NOMO-1 (cell line): ENCODE data around the gene GSTP1.
"Not testable (repeated sequence)": the region's sequence is repeated elsewhere in the genome, so short reads cannot be mapped to it uniquely, and the experiment has no call there.

Experiments
- DNase-seq, 2 experiments: peaks; one replicate each; lab custom pipeline; 2025; ENCODE audit not compliant: unreplicated experiment in 2 of 2; lab: John Stamatoyannopoulos, UW

The GSTP1 gene

GRCh38 chr11:67613313-67613959 lies 29.8 kb downstream of the GSTP1 start:
- DNase-seq: no peak

- DNase-seq: peak; percentile 39 to 48
These were observed 30.5 kb downstream of the GSTP1 start for GRCh38 chr11:67613960-67614715.

DNA sequence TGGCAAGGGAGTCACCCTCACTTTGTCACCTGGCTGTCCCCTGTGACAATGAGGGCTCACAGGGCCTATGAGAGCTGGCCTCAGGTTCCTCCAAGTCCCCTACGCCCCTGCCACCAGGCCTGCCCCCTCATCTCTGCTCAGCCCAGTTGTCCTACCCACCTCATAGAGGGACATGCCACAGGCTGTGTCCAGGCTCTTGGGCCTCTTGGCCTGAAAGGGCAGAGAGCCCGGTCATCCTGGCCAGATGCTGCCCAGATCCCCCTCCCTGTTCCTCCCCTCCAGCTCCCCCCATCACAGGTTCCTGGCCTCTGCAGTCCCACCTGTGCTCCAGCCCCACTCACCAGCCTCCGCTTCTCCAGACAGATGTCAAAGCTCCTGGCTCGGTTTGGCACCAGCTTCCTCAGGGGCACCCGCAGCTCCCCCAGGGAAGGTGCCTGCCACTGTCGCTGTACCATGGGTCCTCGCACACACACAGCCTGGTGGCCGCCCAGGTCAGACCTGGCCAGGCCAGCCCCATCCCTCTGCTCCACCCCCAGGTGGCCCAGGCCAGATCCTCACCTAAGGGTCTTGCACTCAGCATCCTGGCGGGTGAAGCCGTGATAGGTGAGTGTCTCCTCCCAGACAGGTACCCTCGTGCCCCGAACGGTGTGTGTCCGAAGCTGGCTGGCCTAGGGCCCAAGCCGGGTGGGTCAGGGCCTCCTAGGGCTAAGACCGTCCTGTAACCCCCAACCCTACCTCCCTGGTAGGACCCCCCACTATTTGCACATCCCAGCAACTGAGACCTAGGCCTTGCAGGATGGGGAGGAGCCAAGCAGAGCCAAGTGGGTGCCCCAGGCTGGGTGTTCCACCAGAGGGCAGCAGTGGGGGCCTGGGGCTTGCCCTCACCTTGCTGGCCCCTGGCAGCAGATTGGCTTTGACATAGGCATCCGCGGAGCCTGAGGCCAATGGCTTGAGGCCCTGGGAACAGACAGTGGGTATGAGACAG lies 31.4 kb downstream of the GSTP1 start:
- DNase-seq: peak; percentile 39 to 67

DNA sequence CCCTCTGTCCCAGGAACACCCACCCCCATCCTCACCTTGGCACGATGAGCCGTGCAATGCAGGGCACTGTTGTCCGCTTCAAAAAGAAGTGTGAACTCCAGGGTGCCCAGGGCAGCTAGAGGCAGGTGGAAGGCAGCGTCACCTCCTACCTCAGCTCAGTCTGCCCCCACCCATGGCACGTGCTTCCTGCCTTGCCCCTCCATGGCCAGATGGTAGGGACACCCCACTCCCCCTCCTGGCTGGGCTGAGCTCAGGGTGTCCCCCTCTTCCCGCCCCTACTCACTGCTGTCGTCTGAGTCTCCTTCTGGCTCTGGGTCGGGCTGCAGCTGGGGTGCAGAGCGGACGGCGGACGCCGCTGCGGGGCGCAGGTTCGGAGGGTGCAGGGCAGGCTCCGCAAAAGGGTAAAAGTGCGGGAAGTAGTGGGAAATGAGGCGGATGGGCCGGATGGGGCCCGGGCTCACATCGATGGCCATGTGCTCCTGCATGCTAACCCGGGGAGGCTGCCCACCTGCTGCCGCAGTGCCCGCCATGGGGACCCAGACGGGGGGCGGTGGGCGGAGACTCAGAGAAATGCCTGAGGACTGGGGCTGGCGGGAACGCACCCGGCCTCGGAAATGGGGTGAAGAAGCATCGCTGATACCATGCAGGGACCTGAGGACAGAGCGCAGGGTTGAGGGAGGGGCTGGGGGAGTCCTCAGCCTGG lies 32.3 kb downstream of the GSTP1 start:
- no peak for DNase-seq

- no peak for DNase-seq
These were observed 33.0 kb downstream of the GSTP1 start for GRCh38 chr11:67616431-67617242.

- DNase-seq: no peak
These were observed 33.8 kb downstream of the GSTP1 start for GRCh38 chr11:67617243-67617953.

GRCh38 chr11:67618901-67619659 lies 35.5 kb downstream of the GSTP1 start:
- DNase-seq: not testable (repeated sequence)

- DNase-seq: not testable (repeated sequence)
These were observed 36.3 kb downstream of the GSTP1 start for GRCh38 chr11:67619683-67620618.

GRCh38 chr11:67620621-67621020 lies 37.0 kb downstream of the GSTP1 start:
- DNase-seq: not testable (repeated sequence)

- DNase-seq: not testable (repeated sequence)
These were observed 38.3 kb downstream of the GSTP1 start for GRCh38 chr11:67621928-67622327.

- not testable (repeated sequence) for DNase-seq
These were observed 39.3 kb downstream of the GSTP1 start for GRCh38 chr11:67622905-67623304.

DNA sequence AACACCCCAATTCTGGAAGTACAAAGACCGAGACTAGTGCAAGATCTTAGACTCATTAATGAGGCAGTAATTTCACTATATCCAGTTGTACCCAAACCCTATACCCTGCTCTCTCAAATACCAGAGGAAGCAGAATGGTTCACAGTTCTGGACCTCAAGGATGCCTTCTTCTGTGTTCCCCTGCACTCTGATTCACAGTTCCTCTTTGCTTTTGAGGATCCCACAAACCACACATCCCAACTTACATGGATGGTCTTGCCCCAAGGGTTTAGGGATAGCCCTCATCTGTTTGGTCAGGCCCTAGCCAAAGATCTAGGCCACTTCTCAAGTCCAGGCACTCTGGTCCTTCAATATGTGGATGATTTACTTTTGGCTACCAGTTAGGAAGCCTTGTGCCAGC lies 40.2 kb downstream of the GSTP1 start:
- not testable (repeated sequence) for DNase-seq

DNA sequence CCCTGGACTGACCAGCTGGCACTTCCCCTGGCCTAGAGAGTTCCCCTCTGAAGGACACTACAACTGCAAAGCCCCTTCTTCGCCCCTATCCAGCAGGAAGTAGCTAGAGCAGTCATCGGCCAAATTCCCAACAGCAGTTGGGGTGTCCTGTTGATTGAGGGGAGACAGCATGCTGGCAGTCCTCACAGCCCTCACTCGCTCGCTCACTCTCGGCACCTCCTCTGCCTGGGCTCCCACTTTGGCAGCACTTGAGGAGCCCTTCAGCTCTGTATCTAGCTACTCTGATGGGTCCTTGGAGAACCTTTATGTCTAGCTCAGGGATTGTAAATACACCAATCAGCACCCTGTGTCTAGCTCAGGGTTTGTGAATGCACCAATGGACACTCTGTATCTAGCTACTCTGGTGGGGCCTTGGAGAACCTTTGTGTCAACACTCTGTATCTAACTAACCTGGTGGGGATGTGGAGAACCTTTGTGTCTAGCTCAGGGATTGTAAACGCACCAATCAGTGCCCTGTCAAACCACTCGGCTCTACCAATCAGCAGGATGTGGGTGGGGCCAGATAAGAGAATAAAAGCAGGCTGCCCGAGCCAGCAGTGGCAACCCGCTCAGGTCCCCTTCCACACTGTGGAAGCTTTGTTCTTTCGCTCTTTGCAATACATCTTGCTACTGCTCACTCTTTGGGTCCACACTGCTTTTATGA lies 42.7 kb downstream of the GSTP1 start:
- DNase-seq: not testable (repeated sequence)

DNA sequence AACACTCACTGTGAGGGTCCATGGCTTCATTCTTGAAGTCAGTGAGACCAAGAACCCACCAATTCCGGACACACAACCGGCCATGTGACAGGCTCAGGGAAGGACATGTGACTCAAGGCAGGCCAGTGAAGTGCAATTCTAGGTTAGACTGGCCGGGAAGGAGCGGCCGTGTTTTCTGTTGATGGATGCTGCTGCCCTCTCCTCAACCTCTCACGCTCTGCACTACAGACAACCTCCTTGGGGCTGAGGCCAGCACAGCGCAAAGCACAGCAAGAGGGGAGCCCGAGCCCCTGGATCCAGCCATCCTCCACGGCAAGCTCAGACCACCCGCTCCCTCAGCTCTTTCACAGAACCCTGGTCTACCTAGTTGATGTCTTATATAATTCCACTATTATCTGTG lies 43.4 kb downstream of the GSTP1 start:
- no peak for DNase-seq

DNA sequence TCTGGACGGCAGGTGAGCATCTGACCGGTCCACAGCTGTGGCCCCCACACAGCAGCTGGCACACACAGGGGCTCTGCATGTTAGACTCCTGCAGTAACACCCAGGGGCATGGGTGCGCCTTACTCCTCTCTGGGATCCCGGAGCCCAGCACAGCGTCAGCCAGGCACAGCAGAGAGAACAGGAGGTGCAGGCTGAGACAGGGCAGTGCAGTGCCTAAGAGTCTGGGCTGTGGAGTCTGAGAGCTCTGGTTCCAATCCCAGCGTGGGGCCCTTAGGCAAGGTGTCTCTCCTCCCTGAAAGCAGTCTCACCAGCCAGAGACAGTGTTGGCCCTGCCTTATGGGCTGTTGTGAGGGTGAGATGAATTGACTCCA lies 43.8 kb downstream of the GSTP1 start:
- DNase-seq: no peak

- DNase-seq: no peak
These were observed 44.4 kb downstream of the GSTP1 start for GRCh38 chr11:67627812-67628624.
